SK-N-SH (cell line): Measurements from ENCODE around the gene SLC2A13.

Experiments
- EP300 ChIP-seq, 2 experiments: IDR thresholded peaks; 2 replicates each; pipeline versions ENCODE4 v1.4.0 to v1.6.1; 2012; ENCODE audit warnings: borderline replicate concordance in 1 of 2, low read depth in 1 of 2, low read length in 1 of 2
- FOSL2 ChIP-seq: IDR thresholded peaks from 2 replicates; pipeline ENCODE4 v1.4.0; 2012; ENCODE audit warnings: low read depth, mild to moderate bottlenecking, moderate library complexity, borderline replicate concordance
- MEF2A ChIP-seq: IDR thresholded peaks from 2 replicates; pipeline ENCODE4 v1.4.0; 2012; ENCODE audit warnings: low read depth, borderline replicate concordance
- SIN3A ChIP-seq: IDR thresholded peaks from 2 replicates; pipeline ENCODE4 v1.6.1; 2012; ENCODE audit warnings: low read depth, mild to moderate bottlenecking, low read length, moderate library complexity, borderline replicate concordance
- SMC3 ChIP-seq: IDR thresholded peaks from 2 replicates; pipeline ENCODE4 v1.6.1; 2012; ENCODE audit warnings: low read depth, low read length, improper control_type of control experiment
- TEAD4 ChIP-seq: IDR thresholded peaks from 2 replicates; pipeline ENCODE4 v1.4.0; 2012; ENCODE audit warnings: mild to moderate bottlenecking, borderline replicate concordance; ENCODE audit not compliant: insufficient read depth
- TF ChIP-seq, protein P1 (sequence below): fragments of 200-600 bp; sonication (generic); IDR thresholded peaks from 2 replicates; pipeline ENCODE4 v1.6.1; 2017; ENCODE audit warnings: antibody characterized with exemption, mild to moderate bottlenecking, moderate library complexity

DNA sequence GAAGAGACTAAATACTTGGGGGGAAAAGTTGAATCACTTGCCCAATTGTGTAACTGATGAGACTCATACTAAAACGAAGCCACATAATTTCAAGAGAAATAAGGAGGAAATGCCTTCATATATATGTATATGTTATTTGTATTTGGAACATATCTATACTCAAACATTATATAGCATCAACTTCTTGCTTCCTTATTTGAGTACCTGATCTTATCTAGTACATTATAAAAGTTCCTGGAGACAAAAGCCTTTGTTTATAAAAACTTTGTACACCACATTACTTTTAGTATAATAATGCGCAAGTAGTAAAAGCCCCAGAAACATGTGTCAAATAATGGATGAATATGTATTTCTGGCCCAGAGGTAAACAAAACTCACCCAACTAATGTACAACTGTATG, 92.0 kb downstream of the SLC2A13 start:
- TF ChIP-seq, protein P1, sequence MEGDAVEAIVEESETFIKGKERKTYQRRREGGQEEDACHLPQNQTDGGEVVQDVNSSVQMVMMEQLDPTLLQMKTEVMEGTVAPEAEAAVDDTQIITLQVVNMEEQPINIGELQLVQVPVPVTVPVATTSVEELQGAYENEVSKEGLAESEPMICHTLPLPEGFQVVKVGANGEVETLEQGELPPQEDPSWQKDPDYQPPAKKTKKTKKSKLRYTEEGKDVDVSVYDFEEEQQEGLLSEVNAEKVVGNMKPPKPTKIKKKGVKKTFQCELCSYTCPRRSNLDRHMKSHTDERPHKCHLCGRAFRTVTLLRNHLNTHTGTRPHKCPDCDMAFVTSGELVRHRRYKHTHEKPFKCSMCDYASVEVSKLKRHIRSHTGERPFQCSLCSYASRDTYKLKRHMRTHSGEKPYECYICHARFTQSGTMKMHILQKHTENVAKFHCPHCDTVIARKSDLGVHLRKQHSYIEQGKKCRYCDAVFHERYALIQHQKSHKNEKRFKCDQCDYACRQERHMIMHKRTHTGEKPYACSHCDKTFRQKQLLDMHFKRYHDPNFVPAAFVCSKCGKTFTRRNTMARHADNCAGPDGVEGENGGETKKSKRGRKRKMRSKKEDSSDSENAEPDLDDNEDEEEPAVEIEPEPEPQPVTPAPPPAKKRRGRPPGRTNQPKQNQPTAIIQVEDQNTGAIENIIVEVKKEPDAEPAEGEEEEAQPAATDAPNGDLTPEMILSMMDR, result no peak
- TF ChIP-seq EP300 (IDR thresholded peaks at IDR 0.05; ENCODE audit: borderline replicate concordance in 1 of 2, low read depth in 1 of 2, low read length in 1 of 2) (no peak), TEAD4 (no peak), SMC3 (no peak), MEF2A (no peak), SIN3A (no peak), FOSL2 (no peak)
